Measurements from ENCODE around the gene SLC24A3. TPM values are rescaled to one million over a fixed set of nuclear protein-coding genes. Genes with fewer than 3 reads are reported as not detected.

The SLC24A3 gene
- total RNA-seq, 4 donors from 2014 or later: 2.3 to 6.9 (median 5.4) TPM

- intact Hi-C loops (cut with DNase I; ENCODE audit: low total_unique reads): no loop called here
- H3K4me3 ChIP-seq (ENCODE audit: low read depth, poor library complexity, severe bottlenecking): no peak overlapping the region
- DNase-seq (ENCODE audit: low spot score in 2 of 2): no peak
- TF ChIP-seq CTCF (IDR thresholded peaks at IDR 0.05): no peak
- no peak for TF ChIP-seq POLR2A (IDR thresholded peaks at IDR 0.05)
- WGBS, 2 donors: 62 to 72% methylated on average over 3 of the region's 3 CpGs
Measured at GRCh38 chr20:19512886-19513677, 300.6 kb downstream of the SLC24A3 start.

- no peak overlapping the region for H3K4me3 ChIP-seq (ENCODE audit: low read depth, poor library complexity, severe bottlenecking)
- 84 to 87% methylated on average over 6 of the region's 6 CpGs for WGBS, 2 donors
- DNase-seq (ENCODE audit: low spot score in 2 of 2): peak in 1 of 2 donors; percentile 1
- intact Hi-C loops (cut with DNase I; ENCODE audit: low total_unique reads): no loop called here
- TF ChIP-seq CTCF (IDR thresholded peaks at IDR 0.05) (no peak), POLR2A (IDR thresholded peaks at IDR 0.05) (no peak)
Measured at GRCh38 chr20:19515074-19515473, 302.6 kb downstream of the SLC24A3 start.

- TF ChIP-seq CTCF (IDR thresholded peaks at IDR 0.05): no peak
- no peak for TF ChIP-seq POLR2A (IDR thresholded peaks at IDR 0.05)
- no peak for DNase-seq (ENCODE audit: low spot score in 2 of 2)
- no peak overlapping the region for H3K4me3 ChIP-seq (ENCODE audit: low read depth, poor library complexity, severe bottlenecking)
- 51 to 95% methylated on average over 1 of the region's 1 CpG for WGBS, 2 donors
- intact Hi-C loops (cut with DNase I; ENCODE audit: low total_unique reads): no loop called here
Measured at GRCh38 chr20:19519466-19519865, 307.0 kb downstream of the SLC24A3 start.

GRCh38 chr20:19520261-19520660, 307.8 kb downstream of the SLC24A3 start:
- DNase-seq (ENCODE audit: low spot score in 2 of 2): peak in 1 of 2 donors; percentile 70
- WGBS, 2 donors: 86 to 95% methylated on average over 5 to 7 of the region's 7 CpGs
- no peak overlapping the region for H3K4me3 ChIP-seq (ENCODE audit: low read depth, poor library complexity, severe bottlenecking)
- TF ChIP-seq POLR2A (IDR thresholded peaks at IDR 0.05): no peak
- no peak for TF ChIP-seq CTCF (IDR thresholded peaks at IDR 0.05)
- intact Hi-C loops (cut with DNase I; ENCODE audit: low total_unique reads): no loop called here

- no peak for TF ChIP-seq POLR2A (IDR thresholded peaks at IDR 0.05)
- no peak for TF ChIP-seq CTCF (IDR thresholded peaks at IDR 0.05)
- peak in 1 of 2 donors; percentile 80 for DNase-seq (ENCODE audit: low spot score in 2 of 2)
- no peak overlapping the region for H3K4me3 ChIP-seq (ENCODE audit: low read depth, poor library complexity, severe bottlenecking)
- intact Hi-C loops (cut with DNase I; ENCODE audit: low total_unique reads): no loop called here
- 68 to 77% methylated on average over 9 of the region's 9 CpGs for WGBS, 2 donors
Measured at GRCh38 chr20:19522071-19522801, 309.8 kb downstream of the SLC24A3 start.
